Rectal smooth muscle tissue (tissue), 1 donor: ENCODE measurements around the gene RND1.
A peak's percentile ranks its signal among the peaks of the same experiment; 100 is the strongest.

Source experiments
- H3K27ac ChIP-seq: one replicate; pipeline ENCODE4 v1.7.0; 2013; ENCODE audit warnings: low read depth, low read length, inconsistent platforms
- H3K27me3 ChIP-seq: one replicate; pipeline ENCODE4 v1.7.0; 2013; ENCODE audit warnings: low read length; ENCODE audit not compliant: control insufficient read depth, insufficient read depth
- H3K36me3 ChIP-seq: one replicate; pipeline ENCODE4 v1.7.0; 2013; ENCODE audit warnings: low read length; ENCODE audit not compliant: control insufficient read depth, insufficient read depth
- H3K4me1 ChIP-seq: one replicate; pipeline ENCODE4 v1.7.0; 2013; ENCODE audit warnings: low read length; ENCODE audit not compliant: control insufficient read depth, insufficient read depth
- H3K4me3 ChIP-seq: one replicate; pipeline ENCODE4 v1.7.0; 2013; ENCODE audit warnings: low read length
- H3K9ac ChIP-seq: one replicate; pipeline ENCODE4 v1.7.0; 2013; ENCODE audit warnings: low read length

The RND1 gene

GRCh38 chr12:48819986-48820725 is 45.5 kb downstream of the RND1 start:
- Histone ChIP-seq H3K27ac (no peak overlapping the region), H3K27me3 (no peaks in the 10 kb centered on the region), H3K36me3 (no peaks in the 10 kb centered on the region), H3K9ac (no peak overlapping the region), H3K4me1 (peaks cover 8% of the 10 kb centered on the region), H3K4me3 (no peak overlapping the region)

- Histone ChIP-seq H3K27me3 (no peaks in the 10 kb centered on the region), H3K4me3 (peak overlapping the region; percentile 79), H3K36me3 (no peaks in the 10 kb centered on the region), H3K4me1 (peaks cover 8% of the 10 kb centered on the region), H3K9ac (peak overlapping the region; percentile 10), H3K27ac (no peak overlapping the region)
Observed at GRCh38 chr12:48818831-48819590, 46.7 kb downstream of the RND1 start.

DNA sequence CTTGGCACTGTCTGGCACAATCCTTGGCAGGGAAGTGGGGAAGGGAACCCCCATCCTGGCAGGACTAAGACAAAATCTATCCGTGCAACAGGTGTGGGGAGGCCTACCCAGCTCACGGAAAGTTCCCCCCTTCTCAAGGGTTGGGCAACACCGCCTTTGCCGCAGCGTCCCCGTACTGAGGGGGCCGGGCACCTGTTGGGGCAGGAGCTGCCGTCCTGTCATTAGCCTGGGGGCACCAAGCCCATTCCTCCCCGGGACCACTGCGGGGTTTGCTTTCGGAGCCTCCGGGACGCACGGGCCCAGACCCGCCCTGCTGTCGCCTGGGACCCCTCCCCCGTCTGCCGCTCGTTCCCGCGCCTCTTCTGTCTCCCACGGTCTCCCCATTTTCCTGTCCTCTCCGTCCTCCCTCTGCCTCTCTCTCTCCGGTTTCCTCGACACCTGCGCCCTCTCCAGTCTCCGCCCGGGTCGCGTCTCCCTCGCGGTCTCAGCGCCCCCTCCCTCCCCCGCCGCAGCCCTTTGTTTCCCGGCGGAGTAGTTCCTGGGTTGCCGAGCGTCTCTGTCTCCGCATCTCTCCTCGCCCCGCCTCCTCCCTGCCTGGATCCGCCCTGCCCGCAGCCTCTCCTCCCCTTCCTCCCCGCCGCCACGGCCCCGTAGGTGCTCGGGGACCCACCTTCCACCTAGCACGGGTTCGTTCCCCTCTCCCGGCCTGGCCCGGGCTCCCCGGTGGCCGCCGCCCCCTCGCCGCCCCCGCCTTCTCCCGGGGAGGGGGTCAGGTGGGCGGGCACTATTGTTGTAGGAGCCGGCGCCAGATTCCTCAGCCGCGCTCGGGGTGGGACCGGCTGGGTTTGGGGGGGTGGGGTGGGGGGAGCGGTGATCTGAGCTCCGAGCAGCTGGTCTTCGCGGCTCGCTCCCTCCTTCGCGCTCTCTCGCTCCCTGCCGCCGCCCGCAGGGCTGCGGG is 47.5 kb downstream of the RND1 start, which contains the start of gene CACNB3:
TSS of gene CACNB3 (plus strand) at position 624 of the 958 bp plus-strand sequence. CDS start 434 bp downstream, outside the sequence.
- peak within 1 kb of the TSS; percentile 10 for H3K9ac ChIP-seq
- H3K36me3 ChIP-seq, result no peaks in the 10 kb centered on the region
- H3K4me3 ChIP-seq, result peak within 1 kb of the TSS; percentile 79
- peaks cover 11% of the 10 kb centered on the region for H3K4me1 ChIP-seq
- H3K27me3 ChIP-seq, result no peaks in the 10 kb centered on the region
- no peak within 1 kb of the TSS for H3K27ac ChIP-seq

DNA sequence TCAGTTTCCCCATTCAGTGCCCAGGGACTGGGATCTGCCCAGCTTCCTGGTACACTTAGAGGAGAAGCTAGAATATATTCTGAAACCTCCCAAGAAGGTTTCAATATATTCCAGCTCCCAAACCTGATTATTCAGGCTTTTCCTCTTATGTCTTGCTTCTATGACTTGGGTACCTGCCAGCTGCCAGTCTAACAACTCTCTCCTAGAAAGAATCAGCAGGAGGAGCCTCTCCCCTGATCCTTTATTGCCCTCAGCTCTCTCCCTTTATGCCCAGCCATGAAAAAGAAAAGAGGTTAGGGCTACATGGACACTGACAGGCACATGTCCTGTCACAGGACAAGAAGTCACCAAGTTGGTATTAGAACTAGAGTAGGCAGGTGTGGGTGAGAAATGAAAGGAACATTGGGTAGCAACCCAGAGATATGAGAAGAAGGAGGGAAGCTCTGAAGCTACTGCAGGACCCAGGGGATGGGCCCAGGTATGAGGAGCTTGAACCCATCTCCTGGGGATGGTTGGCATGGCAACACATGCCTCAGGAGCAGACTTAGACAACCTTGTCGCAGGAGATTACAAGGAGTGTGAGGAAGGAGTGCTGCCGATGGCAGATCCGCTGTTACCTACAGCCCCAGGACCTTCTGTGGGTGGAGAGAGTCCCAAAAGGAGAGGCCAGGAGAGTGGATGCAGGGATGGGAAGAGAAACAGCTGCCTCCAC is 49.4 kb downstream of the RND1 start:
- Histone ChIP-seq H3K4me3 (peak overlapping the region; percentile 94), H3K27ac (no peak overlapping the region), H3K9ac (no peak overlapping the region)

DNA sequence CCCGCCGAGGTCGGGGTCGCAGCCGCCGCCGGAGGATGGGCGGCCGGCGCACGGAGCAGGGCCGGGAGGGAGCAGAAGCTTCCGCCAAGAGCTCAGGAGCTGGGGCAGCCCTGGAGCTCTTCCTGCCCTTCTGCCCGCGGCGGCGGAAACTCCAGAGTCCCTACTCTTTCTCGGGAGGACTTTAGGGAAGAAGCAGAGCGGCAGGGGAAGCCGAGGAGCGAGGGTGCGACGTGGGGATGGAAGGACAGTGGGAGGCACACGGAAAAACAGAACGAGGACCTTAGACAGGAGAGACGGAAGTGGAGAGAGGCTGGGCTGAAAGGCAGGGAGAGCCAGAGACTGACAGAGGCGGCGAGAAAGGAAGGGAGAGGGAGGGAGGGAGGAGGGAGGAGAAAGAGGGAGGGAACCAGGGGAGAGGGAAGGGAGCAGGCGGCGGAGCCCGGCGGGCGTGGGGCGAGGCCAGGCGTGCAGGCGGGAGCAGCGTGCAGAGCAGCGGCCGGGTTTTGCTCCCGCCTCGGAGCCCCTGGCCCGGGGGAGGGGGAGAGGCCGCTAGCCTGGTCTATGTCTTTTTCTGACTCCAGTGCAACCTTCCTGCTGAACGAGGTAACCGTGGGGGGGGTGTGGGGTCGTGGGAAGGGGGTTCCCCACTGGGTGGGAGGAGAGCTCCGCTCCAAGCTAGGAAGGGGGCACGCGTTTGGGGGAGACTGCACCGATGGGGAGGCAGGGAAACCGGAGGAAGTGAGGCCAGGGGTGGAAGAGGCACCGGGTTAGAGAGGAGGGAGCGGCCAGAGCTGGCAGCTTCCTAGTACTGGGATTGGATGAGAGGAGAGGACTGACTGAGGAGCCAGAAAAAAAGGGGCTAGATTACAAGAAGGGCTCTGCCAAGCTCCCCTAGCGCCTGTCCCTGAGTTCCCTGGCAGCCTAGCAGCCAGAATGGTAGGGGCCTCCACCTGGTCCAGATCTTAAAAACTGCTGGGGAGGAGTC is 50.3 kb downstream of the RND1 start:
- H3K4me1 ChIP-seq, result peaks cover 11% of the 10 kb centered on the region
- peak overlapping the region; percentile 94 for H3K4me3 ChIP-seq
- no peaks in the 10 kb centered on the region for H3K36me3 ChIP-seq
- H3K27me3 ChIP-seq, result no peaks in the 10 kb centered on the region
- H3K27ac ChIP-seq, result peak overlapping the region; percentile 92
- H3K9ac ChIP-seq, result peak overlapping the region; percentile 76

More for the DNA sequence above, 49.4 kb downstream of the RND1 start:
- Histone ChIP-seq H3K4me1 (peaks cover 11% of the 10 kb centered on the region), H3K27me3 (no peaks in the 10 kb centered on the region), H3K36me3 (no peaks in the 10 kb centered on the region)

DNA sequence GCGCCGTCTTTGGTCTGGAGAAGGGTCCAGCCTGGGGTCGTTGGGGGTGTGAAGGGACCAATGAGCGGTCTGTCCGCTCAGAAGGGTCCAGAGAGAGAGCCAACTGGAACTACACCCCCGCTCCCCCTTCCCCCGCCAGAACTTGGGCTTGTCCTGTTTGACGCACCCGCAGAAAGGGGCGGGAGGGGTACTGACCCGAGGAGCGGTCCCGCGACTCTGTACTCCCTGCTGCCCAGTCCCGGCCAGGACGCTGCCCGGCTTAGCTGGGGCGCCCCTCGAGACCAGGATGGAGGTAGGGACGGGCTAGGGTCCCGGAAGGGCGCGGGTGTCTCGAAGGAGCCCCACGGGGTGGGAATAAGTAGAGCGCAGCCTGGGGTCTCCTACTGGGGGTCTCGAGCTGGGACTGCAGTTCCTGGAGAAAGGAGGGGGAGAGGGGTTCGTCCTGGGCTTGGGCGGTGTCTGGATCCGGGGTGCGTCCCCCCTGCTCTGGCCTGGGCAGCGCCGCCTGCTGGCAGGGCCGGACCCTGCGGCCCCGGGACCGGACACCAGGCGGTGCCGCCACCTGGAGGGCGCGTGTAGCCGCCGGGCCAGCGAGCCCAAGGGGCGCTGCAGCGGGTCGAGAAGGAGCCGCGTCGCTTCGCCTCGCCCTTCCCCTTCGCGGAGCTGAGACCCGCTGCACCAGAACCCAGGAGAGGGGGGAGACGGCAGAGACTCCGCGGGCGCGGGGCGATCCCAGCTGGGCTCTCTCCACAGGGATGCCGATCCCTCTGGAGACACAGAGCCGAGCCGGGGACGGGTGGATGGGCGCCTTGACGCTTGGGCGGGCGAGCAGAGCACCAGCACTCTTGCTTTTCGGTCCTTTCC is 51.2 kb downstream of the RND1 start:
- Histone ChIP-seq H3K4me1 (peaks cover 11% of the 10 kb centered on the region), H3K27ac (peak overlapping the region; percentile 92)

GRCh38 chr12:48813465-48814261 is 52.0 kb downstream of the RND1 start:
- Histone ChIP-seq H3K4me3 (peak overlapping the region; percentile 94), H3K36me3 (no peaks in the 10 kb centered on the region), H3K27me3 (no peaks in the 10 kb centered on the region), H3K9ac (peak overlapping the region; percentile 50), H3K4me1 (peaks cover 11% of the 10 kb centered on the region), H3K27ac (peak overlapping the region; percentile 92)

More for the DNA sequence above, 51.2 kb downstream of the RND1 start:
- Histone ChIP-seq H3K27me3 (no peaks in the 10 kb centered on the region), H3K36me3 (no peaks in the 10 kb centered on the region), H3K4me3 (peak overlapping the region; percentile 94), H3K9ac (peak overlapping the region; percentile 76)

DNA sequence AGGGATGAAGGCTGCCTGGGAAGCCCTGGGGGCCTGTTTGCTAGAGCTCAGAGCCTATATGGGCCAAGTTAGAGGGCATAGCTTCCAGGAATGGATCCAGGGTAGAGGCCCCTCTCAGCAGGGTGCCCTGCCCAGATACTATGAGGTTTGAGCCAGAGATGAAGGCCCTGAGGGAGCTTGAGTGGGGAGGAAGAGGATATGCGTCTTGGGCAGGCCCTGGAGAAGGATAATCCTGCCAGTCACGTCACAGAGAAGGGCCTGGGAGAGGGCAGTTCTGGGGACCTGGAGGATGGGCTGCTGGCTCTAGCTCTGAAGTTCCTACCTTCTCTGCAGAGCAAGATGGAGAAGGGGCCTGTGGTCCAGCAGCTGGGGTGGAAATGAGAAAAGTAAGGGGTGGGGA is 53.3 kb downstream of the RND1 start:
- Histone ChIP-seq H3K4me1 (peaks cover 8% of the 10 kb centered on the region), H3K9ac (no peak overlapping the region), H3K4me3 (no peak overlapping the region), H3K36me3 (no peaks in the 10 kb centered on the region), H3K27ac (no peak overlapping the region), H3K27me3 (no peaks in the 10 kb centered on the region)

GRCh38 chr12:48811437-48812090 is 54.1 kb downstream of the RND1 start:
- Histone ChIP-seq H3K27ac (no peak overlapping the region), H3K4me1 (peaks cover 8% of the 10 kb centered on the region)

More at GRCh38 chr12:48811437-48812090, 54.1 kb downstream of the RND1 start:
- no peaks in the 10 kb centered on the region for H3K36me3 ChIP-seq
- H3K4me3 ChIP-seq, result no peak overlapping the region
- no peak overlapping the region for H3K9ac ChIP-seq
- no peaks in the 10 kb centered on the region for H3K27me3 ChIP-seq
